Thyroid gland (tissue), 4 donors: ENCODE measurements around the gene ANK3.

ENCODE experiments used
- POLR2A ChIP-seq, 2 donors: fragments of 450-650 bp; IDR thresholded peaks; one replicate each; pipeline ENCODE4 v1.6.1; 2017; ENCODE audit warnings: antibody characterized with exemption in 2 of 2, mild to moderate bottlenecking in 2 of 2, moderate library complexity in 1 of 2
- TF ChIP-seq, protein P1 (sequence below), 6 experiments: fragments of 200-600 bp in 3 of 6; fragments of 450-650 bp in 3 of 6; sonication (generic) in 3 of 6; IDR thresholded peaks; one replicate each; pipeline ENCODE4 v1.5.1; 2016 to 2019; ENCODE audit warnings: antibody characterized with exemption in 6 of 6, mild to moderate bottlenecking in 2 of 6, inconsistent platforms in 1 of 6, moderate library complexity in 1 of 6

DNA sequence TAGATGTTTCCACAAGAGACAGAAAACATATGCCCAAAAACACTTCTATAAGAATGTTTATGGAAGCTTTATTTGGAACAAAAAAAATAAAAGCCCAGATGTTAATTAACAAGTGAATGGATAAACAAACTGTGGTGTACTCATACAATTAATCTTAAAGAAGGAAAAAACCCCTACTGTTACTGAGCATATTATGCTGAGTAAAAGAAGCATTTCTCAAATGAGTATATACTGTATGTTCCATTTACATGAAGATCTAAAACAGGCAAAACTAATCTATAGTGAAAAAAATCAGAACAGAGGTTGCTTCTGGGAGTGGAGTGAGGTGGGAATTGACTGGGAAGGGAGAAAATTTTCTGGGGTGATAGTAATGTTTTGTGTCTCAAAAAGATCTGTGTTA lies 15.5 kb upstream of the ANK3 start:
- TF ChIP-seq, protein P1, sequence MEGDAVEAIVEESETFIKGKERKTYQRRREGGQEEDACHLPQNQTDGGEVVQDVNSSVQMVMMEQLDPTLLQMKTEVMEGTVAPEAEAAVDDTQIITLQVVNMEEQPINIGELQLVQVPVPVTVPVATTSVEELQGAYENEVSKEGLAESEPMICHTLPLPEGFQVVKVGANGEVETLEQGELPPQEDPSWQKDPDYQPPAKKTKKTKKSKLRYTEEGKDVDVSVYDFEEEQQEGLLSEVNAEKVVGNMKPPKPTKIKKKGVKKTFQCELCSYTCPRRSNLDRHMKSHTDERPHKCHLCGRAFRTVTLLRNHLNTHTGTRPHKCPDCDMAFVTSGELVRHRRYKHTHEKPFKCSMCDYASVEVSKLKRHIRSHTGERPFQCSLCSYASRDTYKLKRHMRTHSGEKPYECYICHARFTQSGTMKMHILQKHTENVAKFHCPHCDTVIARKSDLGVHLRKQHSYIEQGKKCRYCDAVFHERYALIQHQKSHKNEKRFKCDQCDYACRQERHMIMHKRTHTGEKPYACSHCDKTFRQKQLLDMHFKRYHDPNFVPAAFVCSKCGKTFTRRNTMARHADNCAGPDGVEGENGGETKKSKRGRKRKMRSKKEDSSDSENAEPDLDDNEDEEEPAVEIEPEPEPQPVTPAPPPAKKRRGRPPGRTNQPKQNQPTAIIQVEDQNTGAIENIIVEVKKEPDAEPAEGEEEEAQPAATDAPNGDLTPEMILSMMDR (IDR thresholded peaks at IDR 0.05), result no peak
- TF ChIP-seq POLR2A (IDR thresholded peaks at IDR 0.05), result no peak
